ENCODE measurements around the gene PPM1J. TPM values are rescaled to one million over a fixed set of nuclear protein-coding genes. Genes with fewer than 3 reads are reported as not detected.

Gene PPM1J
- total RNA-seq, 1 donor from 2014 or later, result 1.4 TPM

DNA sequence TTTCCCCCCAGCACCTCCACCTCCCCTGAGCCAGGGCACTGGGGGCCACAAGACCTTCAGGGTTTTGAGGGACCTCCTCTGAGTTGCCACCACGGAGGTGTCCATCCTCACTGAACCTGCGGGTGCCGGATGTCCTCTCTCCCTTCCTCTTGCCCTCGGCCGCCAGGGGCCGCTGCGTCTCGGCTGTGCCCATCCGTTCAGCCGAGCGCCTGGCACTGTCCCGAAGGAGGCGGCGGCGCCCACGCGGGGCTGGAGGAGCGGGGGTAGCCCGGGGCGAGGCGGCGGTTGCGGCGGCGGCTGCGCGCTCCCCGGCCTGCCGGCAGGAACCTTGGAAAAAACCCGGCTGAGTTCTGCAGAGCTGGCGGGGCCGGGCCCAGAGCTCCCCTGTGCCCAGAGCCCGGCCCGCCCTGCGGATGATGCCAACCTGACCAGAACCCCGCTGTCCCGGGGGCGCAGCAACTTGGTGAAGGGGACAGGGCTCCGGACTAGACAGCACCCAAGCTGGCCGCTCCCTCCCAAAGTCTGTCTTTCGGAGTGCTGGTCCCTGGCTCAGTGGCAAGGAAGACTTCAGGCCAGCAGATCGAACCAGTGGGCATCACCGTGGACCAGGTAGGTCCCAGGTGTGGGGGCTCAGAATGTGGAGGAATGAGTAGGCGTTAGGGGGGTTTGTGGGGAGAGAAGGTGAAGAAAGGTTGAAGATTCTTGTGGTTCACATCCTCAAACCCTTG, 3.7 kb upstream of the PPM1J start:
- peak; percentile 79 for DNase-seq (ENCODE audit: low read depth, low spot score)
- no peak overlapping the region for H3K27ac Mint-ChIP-seq (ENCODE audit: unreplicated experiment)

DNA sequence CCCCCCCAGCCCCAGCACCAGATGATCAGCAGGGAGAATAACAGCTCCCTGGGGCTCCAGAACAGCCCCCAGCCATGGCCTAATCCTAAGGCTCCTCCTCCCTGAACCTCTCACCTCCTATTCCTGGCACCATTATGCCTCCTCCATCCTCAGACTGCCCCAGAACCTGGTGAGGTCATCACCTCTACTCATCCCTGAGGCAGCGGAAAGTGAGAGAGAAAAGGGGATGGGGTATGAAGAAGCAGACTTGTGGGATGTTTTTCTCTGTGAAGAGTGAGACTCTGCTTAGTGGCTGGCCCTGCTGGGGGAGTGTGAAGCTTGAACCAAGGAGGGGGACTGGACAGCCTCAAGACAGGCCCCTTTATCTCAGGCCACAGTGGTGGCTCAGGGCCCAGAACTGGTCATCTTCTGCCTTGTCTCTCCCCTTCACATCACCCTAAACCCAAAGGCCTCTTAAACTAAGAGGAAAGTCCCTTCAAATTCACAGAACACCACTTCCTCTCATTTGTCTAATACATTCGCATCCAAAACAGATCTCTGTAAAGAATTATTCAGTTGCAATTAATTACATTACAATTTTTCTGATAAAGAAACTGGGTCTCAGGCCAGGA, 2.2 kb upstream of the PPM1J start:
- no peak for DNase-seq (ENCODE audit: low read depth, low spot score)
- H3K27ac Mint-ChIP-seq (ENCODE audit: unreplicated experiment), result no peak overlapping the region
- H3K4me1 Mint-ChIP-seq, result peaks cover 31% of the 10 kb centered on the region
- no peaks in the 10 kb centered on the region for H3K36me3 Mint-ChIP-seq (ENCODE audit: low read depth)
- no peaks in the 10 kb centered on the region for H3K9me3 Mint-ChIP-seq
- H3K27me3 Mint-ChIP-seq (ENCODE audit: low read depth), result peaks cover 45% of the 10 kb centered on the region
- TF ChIP-seq, protein P1, sequence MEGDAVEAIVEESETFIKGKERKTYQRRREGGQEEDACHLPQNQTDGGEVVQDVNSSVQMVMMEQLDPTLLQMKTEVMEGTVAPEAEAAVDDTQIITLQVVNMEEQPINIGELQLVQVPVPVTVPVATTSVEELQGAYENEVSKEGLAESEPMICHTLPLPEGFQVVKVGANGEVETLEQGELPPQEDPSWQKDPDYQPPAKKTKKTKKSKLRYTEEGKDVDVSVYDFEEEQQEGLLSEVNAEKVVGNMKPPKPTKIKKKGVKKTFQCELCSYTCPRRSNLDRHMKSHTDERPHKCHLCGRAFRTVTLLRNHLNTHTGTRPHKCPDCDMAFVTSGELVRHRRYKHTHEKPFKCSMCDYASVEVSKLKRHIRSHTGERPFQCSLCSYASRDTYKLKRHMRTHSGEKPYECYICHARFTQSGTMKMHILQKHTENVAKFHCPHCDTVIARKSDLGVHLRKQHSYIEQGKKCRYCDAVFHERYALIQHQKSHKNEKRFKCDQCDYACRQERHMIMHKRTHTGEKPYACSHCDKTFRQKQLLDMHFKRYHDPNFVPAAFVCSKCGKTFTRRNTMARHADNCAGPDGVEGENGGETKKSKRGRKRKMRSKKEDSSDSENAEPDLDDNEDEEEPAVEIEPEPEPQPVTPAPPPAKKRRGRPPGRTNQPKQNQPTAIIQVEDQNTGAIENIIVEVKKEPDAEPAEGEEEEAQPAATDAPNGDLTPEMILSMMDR (conservative IDR thresholded peaks at IDR 0.05), result no peak
- peak overlapping the region; percentile 0 for H3K4me3 Mint-ChIP-seq

More for the DNA sequence above, 3.7 kb upstream of the PPM1J start:
- H3K27me3 Mint-ChIP-seq (ENCODE audit: low read depth), result peaks cover 33% of the 10 kb centered on the region
- no peaks in the 10 kb centered on the region for H3K9me3 Mint-ChIP-seq
- no peaks in the 10 kb centered on the region for H3K36me3 Mint-ChIP-seq (ENCODE audit: low read depth)
- TF ChIP-seq, protein P1 (conservative IDR thresholded peaks at IDR 0.05), result peak; percentile 88
- H3K4me1 Mint-ChIP-seq, result peaks cover 42% of the 10 kb centered on the region
- peak overlapping the region; percentile 50 for H3K4me3 Mint-ChIP-seq

DNA sequence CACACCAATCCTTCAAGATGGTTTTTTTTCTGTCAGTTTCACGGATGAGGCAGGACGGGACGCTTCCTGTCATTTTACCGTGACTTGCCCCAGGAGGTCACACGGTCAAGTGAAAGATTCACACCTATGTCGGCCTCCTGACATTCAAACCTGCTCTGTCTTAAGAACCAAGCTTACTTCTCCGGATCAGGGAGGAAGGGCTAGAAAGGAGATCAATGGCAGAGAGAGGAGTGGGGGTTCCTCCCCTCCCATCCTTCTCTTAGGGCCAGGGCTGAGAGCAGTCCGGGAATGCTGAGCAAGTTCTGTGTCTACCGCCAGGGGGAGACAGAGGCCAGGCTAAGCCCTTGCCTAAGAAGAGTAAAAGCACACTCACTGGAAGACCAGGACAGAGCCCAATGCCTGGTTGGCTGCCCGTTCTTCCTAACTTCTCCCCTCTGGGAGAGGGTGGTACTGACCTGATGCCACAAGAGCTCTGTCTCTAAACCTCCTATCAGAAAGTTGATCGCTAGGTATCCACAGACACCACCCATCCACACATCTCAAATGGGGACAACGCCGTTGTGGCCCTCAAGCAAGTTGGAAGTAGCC, 1.1 kb upstream of the PPM1J start:
- H3K4me1 Mint-ChIP-seq, result peaks cover 22% of the 10 kb centered on the region
- H3K9me3 Mint-ChIP-seq, result no peaks in the 10 kb centered on the region
- peak overlapping the region; percentile 92 for H3K4me3 Mint-ChIP-seq
- no peaks in the 10 kb centered on the region for H3K36me3 Mint-ChIP-seq (ENCODE audit: low read depth)
- peak; percentile 91 for DNase-seq (ENCODE audit: low read depth, low spot score)
- TF ChIP-seq, protein P1 (conservative IDR thresholded peaks at IDR 0.05), result peak; percentile 98
- peaks cover 55% of the 10 kb centered on the region for H3K27me3 Mint-ChIP-seq (ENCODE audit: low read depth)
- H3K27ac Mint-ChIP-seq (ENCODE audit: unreplicated experiment), result no peak overlapping the region

DNA sequence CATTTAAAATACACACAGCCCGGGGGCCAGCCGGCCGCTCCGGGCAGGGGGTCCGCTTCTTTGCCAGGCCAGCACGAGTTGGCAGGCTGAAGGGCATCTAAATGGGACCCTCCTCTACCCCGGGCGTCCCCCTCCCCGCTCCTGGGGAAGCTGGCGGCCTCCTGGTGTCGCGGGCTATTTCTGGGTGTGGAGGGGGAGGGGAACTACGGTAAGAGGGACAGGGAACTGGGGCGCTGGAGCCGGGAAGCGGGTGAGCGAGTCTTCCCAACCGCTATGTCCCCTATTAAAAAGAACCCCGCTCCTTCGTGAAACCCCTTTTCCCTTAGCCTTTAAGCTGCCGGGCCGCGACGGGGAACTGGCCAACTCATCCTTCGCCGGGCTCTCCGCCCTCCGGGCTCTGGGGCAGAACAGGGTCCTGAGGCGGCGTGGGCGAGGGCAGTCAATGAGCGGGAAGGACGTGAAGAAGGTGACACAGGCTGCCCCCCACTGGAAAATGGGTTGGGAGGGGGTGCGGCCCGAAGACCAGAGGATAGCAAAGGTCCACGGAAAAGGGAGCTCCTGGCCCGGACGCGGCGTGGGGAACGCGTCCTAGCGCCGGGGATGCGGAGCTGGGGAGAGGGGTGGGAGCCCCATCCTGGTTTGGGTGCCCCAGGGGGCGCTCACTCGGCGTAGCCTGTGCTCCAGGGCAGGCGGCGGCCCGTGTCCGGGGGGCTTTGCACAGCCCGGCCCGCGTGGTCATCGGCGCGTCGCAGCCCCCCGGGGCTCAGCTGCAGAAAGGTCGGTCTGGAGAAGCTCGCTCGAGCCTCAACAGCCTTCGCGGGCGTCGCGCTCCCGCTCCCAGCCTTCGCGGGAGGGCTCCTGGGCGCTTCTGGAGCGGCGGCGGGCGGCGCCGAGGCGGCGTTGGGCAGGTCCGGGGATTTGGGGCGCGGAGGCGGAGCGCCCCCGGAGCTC, 544 bp downstream of the PPM1J start:
- H3K36me3 Mint-ChIP-seq (ENCODE audit: low read depth), result no peaks in the 10 kb centered on the region
- H3K27ac Mint-ChIP-seq (ENCODE audit: unreplicated experiment), result no peak overlapping the region
- peaks cover 22% of the 10 kb centered on the region for H3K4me1 Mint-ChIP-seq
- H3K9me3 Mint-ChIP-seq, result no peaks in the 10 kb centered on the region
- peaks cover 66% of the 10 kb centered on the region for H3K27me3 Mint-ChIP-seq (ENCODE audit: low read depth)
- H3K4me3 Mint-ChIP-seq, result peak overlapping the region; percentile 75
- no peak for DNase-seq (ENCODE audit: low read depth, low spot score)
- TF ChIP-seq, protein P1 (conservative IDR thresholded peaks at IDR 0.05), result no peak
